GM19025 (cell line): ENCODE data around the gene VSTM5.

Experiments used
- ATAC-seq: cut with Tn5 transposase; IDR thresholded peaks from one replicate; pipeline ENCODE4 v1.9.1; 2021; ENCODE audit warnings: mild to moderate bottlenecking, low read depth, moderate library complexity; ENCODE audit not compliant: unreplicated experiment

VSTM5 gene

DNA sequence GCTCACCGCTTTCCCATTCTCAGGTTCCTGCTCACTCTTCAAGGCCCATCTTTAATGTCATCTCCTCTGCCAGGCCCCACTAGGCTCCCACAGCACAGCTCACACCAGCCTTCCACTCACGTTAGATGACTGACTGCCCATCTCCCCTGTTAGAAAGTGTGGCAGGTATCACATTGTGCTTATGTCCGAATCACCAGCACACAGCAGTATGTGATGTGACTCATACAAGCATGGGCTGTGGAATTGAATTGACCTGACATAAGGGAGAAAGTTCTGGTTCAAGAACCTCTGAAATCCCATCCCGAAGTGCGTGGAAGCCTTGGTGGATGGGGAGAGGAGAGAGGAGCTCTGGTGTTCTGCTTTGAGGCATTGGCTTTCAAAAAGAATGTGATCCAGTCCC is 6.5 kb downstream of the VSTM5 start:
- no peak for ATAC-seq

DNA sequence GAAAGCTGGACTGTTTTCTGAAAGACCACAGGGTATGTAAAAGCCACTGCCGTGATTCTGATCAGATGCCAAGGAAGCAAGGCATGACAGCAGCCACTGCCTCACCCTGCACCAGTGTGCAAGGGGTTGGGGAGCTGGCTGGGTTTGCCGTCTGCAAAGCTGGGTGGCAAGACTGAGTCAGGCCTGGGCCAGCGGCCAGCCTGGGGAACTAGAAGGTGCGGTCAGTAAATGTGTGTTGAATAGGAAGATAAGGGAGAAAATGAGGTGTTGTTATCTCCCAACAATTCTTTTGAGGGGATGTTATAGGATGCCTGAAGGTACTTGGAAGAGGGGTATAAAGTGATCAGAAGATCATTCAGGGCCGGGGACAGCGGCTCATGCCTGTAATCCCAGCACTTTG is 8.0 kb downstream of the VSTM5 start:
- ATAC-seq, result no peak

DNA sequence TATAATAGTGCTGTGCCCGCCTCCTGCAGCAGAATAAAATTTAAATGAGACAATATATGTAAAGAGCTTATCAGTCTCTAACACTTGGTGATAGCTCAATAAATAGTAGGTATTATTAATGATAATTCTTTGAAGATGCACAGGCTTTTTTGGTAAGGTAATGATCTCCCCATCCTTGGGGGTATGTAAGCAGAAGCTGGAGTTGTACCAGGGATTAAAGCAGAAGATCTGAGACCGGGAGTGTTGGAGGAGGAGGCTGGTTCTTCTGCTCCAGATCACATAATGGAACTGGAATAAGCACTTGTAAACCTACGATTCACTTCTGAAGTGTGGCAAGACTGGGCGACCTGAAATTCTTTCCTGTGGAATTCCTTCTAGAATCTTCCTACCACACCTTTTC is 8.4 kb downstream of the VSTM5 start:
- no peak for ATAC-seq

DNA sequence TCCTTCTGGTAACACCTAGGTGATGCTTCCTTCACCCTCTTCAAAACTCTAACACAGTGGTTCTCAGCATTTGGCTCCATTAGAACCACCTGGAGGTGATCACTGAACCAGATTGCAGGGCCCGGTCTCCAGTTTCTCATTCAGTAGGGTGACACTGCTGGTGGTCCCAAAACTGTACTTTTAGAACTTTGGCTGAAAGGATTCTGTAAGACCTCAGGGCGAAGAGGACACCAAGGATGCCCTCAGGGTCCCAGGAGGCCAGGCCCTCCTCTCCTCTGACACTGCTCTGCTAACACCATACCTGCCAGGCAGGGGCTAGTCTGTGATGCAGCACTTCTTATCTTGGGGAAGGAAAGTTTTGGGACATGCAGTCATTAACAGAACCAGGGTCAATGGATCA is 9.0 kb downstream of the VSTM5 start:
- no peak for ATAC-seq

DNA sequence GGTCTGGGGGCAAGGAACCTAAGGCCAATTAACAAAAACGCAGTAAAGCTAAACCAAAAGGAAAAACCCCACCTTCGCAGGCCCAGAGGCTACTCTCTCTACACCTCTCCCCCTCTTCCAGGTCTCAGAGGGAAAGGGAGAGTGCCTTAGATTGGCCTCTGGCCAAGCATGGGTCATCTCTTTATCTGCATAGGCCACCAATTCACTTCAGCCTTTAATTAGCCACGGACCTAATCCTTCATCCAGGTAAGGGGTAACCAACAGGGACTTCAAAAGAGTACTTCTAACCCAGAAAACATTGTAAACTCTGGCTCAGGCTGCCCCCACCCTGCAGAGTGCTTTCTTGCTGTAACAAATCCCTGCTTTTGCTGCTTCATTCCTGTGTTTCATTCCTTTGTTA is 9.4 kb downstream of the VSTM5 start:
- no peak for ATAC-seq

DNA sequence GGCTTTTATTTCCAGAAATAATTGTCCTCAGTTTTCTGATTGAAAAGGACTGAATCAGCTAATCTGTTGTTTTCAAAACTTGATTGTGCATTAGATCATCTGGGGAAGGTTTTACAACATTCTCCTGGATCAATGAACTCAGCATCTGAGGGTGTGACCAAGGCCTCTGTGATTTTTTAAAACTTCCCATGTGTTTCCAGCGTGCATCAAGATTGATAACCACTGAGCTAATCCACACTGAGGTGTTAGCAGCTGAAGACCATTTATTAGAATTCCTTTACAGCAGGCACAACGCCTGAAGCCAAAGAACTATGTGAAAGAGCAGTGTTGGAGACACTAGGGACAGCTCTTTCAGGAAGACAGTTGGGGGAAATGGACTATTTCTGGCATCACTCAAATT is 10.2 kb downstream of the VSTM5 start:
- ATAC-seq, result no peak

DNA sequence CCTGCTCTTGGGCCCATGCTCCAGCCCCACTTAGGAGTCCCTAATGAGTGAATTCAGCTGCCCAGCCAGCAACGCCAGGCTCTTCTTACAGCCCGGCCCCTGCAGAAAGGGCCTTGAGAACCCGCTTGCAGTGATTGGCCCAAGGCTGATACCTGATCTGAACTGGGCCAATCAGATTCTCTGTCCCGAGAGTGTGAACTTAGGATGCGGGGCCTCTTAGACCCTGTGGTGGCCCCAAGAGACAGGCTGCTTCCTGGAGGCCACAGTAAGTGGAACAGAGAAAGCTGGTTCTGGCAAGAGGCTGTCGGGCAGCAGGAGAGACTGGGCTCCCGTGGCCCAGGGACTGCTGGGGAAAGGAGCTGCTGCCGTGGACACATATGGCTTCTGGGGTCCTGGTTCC is 11.5 kb downstream of the VSTM5 start:
- no peak for ATAC-seq

DNA sequence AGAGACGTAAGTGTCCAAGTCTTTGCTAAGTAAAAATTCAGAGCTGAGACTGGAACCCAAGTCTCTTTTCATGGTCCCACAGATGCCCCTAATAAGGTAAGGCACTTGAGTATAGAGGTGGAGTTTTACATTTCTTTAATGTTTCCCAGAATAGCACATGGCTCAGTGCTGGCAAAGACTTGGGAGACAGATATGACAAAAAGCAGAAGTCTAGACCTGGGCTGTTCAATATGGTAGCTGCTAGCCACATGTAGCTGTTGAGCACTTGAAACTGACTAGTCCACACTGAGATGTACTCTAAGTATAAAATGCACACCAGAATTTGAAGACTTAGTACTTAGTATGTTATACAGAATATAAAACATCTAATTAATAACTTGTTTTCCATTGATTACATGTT is 17.6 kb downstream of the VSTM5 start:
- ATAC-seq, result no peak

DNA sequence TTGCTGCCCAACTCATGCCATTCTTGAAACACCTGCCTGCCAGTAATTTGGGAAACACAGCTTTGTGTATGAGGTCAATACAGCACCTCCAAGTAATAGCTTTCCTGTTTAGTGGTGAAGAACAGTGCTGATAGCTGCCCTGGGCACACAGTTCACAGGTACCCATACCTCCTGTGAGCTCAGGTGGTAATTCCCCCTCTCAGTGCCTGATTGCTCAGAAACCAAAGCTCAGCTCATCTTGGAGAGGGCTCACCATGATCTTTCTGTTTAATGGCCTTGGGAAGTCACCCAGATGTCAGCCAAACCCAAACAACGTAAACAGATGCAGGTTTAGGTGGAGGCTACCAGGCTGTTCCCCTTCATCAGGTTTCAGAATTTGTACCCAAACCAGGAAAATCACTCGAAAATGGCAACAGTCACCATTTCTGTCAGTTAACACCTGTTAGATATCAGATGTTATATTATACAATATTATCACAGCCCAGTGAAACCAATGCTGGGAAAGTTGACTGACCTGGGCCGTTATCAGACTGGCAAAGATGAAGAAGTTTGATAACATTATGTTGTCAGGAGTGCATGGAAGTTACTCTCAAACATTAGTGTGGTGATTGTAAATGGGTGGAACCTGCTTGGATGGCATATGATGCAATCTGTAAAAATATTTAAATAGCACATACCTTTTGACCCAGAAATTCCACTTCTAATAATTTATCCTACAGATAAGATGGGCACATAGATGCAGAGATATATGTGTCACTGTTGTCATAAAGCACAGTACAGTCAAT is 18.9 kb downstream of the VSTM5 start:
- no peak for ATAC-seq

DNA sequence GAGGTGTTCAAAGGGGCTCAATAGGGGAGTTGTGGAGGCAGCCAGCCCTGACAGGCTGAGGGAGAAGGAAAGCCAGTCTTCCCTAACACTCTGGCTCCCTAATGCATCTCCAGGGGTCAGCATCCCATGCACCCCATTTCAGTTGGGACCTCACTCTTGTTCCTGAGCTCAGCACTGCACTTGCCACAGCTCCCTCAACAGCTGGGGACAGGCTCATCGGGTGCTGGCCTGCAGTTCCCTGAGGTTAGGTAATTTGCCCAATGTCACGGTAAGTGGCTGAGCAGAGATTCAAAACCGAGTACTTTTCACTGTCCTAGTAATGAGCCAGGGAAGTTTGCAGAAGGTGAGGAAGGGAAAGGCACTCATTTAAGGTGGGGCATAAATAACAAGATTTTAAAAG is 20.8 kb downstream of the VSTM5 start:
- ATAC-seq, result no peak

DNA sequence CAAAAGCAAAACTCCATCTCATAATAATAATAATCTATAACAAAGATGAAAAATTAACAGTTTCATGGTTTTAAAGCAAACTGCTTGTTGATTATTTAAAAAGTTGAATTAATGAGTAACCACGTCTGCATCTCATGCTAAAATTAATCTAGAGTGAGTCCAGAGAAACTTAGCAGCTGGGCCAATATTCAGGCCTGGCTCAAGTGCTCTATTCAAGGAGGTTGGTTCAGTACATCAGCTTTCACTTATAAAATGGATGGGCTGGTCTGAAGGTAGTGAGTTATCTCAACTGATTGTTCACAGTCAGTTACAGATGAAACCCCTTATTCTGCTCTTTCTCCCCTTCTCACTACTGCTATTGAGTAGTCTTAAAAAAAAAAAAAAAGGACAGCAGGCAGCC is 23.1 kb downstream of the VSTM5 start:
- no peak for ATAC-seq

DNA sequence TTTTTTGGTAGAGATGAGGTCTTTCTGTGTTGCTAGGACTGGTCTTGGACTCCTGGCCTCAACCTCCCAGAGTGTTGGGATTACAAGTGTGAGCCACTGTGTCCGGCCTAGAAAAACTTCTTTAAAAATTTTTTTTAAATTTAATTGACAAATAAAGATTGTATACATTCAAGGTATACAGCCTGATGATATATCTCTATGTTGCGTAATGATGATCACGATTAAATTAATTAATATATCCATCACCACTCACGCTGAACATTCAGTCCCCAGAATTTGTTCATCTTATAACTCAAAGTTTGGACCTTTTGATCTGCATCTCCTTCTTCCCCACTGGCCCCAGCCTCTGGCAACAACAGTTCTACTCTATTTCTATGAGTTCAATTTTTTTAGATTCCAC is 27.2 kb downstream of the VSTM5 start:
- no peak for ATAC-seq

DNA sequence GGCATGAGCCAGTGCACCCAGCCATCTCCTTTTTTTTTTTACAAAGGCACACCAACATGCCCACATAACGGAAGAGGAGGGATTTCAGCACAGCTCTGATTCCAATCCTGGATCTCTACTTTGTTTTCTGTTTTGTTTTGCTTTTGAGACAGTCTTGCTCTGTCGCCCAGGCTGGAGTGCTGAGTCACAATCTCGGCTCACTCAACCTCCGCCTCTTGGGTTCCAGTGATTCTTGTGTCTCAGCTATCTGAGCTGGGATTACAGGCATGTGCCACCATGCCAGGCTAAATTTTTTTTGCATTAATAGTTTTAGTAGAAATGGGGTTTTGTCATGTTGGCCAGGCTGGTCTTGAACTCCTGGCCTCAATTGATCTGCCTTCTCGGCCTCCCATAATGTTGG is 28.1 kb downstream of the VSTM5 start:
- no peak for ATAC-seq

DNA sequence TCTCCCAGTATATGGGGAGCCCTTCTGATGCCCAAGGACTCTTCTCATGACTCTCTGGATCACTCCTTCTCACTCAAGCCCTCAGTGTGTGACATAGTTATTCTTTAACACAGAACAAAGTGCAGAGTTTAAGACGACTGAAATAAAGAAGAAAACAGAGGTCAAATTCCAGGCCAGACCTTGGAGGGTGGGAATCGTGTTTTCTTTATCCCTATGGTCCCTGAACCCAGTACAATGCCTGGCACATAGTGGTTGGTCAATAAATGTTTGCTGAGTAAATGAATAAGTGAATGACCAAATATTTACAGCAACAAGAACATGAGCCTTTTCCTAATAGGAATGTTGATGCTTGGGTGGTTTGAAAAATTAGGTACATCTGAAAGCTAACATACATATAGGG is 28.8 kb downstream of the VSTM5 start:
- no peak for ATAC-seq

DNA sequence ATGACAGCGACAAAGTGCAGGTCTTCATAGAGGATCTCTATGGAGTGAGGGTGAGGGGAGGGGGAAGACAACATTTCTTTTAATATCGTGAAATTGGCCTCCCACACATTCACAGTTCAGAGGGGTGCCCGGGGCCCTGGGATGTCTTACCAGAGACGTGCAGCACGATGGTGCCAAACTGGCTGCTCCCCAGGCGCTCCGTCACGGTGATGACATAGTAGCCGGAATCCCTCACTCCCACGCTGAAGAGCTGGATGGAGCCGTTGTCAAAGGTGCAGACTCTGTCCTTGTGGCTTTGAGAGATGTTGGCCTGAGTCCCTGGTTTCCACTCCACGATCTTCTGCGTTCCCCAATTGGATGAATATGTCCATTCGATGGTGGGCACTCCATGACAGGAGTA is 29.6 kb downstream of the VSTM5 start:
- ATAC-seq, result no peak

DNA sequence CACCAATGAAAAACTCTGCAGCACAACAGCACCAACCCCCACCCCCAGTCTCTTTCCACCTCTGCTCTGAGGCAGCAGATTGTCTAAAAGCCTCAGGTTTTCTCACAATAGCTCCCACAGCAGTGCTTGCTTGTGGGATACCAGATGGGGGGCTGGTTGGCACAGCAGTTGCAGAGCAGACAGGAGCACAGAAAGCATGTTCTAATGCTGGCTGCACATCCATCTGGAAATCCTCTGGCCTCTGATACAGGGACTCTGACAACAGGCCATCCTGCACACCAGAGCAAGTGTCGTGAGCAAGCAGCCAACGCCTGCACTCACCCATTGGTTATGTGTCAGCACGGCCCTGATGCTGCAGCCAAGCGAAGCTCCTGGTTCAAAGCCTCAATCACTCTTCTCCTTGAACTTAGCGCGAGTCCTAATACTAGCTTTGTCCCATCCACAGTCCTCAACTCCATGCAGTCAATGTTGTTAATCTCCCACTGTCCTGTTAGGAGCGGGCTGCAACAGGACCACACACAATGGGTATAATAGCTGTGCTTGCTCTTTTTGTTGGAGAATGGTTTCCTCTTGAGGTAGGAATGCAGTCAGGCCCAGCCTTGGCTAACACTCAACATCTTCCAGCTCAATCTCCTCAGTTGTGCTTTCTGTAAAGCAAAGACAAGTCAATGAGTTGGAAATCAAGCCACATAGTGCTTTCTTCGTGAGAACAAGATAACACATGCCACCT is 30.3 kb downstream of the VSTM5 start:
- no peak for ATAC-seq

DNA sequence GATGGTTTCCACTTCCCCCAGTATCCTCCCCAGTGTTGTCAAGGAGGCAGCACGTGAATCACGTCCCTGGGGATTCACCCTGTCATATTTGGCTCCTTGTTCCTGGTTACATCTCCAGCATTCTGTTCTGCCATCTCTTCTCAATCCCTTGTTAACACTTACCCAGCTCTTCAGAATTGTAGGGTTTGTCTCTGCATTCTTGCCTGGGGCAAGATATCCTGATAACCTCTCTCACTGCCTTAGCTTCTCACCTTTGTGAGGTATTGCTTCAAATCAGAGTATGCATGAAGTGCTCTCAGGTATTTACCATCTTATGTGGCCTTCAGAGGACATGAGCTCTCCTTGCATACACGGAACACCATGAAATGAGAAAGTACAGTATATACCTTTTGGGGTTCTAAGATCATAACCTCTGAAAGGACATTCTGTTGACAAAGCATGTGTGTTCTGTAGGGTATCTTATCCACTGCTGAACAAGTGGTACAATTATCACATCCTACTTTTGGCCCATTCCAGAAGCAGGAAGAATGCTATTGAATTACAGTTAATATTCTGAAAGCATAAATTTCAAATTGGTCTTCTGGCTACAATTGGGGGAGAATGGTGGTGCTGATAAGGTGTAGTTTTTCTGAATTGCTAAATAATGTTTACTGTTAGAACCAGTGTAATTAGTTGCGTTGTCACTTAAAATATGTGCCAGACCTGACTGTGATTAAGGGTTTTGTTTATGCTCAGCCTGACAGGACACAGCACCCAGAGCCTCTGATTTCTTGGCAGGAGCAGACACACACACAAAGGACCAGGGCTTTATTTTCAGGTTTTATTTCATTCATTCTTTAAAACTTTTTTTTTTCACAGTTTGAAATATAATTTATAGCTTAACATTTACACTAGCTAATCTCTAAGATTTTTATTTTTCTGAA is 32.7 kb downstream of the VSTM5 start:
- ATAC-seq, result no peak

DNA sequence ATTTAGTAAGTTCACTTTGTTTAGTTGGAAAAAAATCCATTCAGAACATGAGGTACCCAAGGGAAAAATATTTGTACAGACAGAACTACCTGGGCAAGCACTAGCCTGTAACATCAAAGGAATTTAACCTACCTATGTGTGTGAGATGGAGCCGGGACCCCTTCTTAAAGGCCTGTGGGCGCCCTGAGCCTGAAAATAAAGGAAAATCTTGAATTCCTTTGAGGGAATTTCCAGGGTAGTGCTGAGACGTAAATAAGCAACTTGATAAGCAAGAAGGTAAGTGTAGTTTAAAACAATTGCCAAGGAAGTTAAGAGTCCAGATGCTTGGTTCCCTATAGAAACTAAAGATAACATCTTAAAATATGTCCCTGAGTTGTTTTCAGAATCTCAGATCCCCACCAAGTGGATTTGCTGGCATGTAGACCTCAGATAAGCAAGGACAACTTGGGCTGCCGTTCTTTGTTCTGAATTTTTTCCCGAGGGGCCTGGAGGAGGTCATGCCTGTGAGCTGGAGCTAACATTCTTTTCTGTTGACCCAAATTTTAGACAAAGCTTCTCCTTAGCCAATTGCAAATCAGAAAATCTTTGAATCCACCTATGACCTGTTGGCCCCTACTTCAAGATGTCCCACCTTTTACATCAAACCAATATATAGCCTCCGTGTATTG is 35.3 kb downstream of the VSTM5 start:
- ATAC-seq, result no peak

DNA sequence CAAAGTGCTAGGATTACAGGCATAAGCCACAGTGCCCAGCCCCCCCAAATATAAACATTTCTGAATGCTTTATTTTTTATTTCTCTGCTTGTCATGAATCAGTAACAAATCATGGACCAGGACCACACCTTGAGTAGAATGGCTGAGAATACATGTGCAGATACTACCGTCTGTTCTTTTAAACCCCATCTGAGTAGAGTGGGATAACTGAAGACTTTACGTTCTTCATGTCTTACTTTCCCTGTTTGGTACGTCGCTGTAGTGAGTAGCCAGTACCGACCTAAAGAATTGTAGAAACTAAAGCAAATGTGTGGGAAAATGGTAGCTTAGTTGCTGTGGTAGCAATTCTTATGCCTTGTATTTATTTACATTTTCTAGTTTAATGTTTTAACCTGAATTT is 36.4 kb downstream of the VSTM5 start:
- ATAC-seq, result no peak

DNA sequence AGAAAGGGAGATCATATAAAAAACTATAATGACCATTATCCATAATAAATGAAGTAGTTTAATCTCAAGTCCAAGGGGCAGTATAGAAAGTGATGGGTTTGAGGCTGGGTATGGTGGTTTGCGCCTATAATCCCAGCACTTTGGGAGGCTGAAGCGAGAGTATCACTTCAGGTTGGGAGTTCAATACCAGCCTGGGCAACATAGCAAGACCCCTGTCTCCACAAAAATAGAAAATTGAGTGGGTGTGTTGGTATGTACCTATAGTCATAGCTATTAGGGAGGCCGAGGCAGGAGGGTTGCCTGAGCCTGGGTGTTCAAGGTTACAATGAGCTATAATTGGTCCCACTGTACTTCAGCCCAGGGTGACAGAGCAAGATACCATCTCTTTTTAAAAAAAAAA is 42.4 kb downstream of the VSTM5 start:
- no peak for ATAC-seq

DNA sequence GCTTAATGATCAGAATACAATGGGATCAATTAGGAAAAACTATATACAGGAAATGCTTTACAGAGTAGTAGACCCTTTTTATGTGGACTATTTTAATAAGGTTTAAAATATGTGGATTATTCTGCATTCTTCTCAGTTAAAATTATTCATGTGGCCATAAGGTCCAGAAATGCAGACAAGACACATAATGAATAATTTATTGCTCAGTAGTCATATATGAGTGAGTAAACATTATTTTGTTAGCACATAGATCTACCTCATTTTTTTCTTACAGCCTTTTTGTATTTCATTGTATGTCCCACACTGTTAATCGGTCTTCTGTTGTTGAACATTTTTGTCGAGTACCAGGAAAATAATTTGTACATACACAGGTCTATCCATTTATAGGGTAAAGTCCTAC is 45.5 kb downstream of the VSTM5 start:
- ATAC-seq, result no peak
